Measurements from ENCODE around the gene ASZ1. TPM values are rescaled to one million over a fixed set of nuclear protein-coding genes. Genes with fewer than 3 reads are reported as not detected.
"Not testable (repeated sequence)": the region's sequence is repeated elsewhere in the genome, so short reads cannot be mapped to it uniquely, and the experiment has no call there.

The ASZ1 gene
- total RNA-seq, 1 donor: under 0.01 TPM

DNA sequence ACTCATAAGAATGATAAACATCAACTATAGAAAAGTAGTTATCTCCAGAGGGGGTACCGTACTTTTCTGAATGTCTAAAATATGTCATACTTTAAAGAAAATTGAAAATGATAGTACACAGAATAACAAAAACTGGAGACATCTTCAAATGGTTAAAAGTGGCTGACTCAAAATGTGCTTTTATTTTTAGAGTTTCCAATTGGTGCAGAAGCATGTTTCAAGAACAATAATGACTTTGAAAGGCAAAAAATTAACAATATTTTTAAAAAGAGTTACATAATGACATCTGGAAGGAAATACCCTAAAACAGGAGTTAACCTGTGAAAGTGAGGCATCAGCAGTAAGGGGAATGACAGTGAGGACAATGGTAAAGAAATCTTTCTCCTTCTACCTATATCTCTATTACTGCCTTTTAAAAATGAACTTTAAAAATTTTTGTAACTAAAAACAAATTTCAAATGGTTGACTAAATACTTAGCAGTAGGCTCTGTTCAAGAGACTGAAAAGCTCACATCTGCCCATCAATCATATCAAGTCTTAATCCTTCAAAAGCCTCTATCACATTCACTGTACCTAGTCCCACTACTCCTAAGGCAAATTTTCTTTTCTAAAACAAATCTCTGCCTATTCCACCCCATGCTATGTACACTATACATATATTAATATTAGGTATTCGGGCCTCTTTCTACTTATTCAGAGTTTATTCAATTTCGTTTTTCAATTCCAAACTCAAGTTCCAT lies 3.0 kb downstream of the ASZ1 start:
- no peak for DNase-seq (ENCODE audit: low read depth)
- no peak overlapping the region for H3K4me3 ChIP-seq (ENCODE audit: low read depth, low read length)
- TF ChIP-seq, protein P1, sequence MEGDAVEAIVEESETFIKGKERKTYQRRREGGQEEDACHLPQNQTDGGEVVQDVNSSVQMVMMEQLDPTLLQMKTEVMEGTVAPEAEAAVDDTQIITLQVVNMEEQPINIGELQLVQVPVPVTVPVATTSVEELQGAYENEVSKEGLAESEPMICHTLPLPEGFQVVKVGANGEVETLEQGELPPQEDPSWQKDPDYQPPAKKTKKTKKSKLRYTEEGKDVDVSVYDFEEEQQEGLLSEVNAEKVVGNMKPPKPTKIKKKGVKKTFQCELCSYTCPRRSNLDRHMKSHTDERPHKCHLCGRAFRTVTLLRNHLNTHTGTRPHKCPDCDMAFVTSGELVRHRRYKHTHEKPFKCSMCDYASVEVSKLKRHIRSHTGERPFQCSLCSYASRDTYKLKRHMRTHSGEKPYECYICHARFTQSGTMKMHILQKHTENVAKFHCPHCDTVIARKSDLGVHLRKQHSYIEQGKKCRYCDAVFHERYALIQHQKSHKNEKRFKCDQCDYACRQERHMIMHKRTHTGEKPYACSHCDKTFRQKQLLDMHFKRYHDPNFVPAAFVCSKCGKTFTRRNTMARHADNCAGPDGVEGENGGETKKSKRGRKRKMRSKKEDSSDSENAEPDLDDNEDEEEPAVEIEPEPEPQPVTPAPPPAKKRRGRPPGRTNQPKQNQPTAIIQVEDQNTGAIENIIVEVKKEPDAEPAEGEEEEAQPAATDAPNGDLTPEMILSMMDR (IDR thresholded peaks at IDR 0.05; ENCODE audit: insufficient read depth, low read depth, low read length): no peak

DNA sequence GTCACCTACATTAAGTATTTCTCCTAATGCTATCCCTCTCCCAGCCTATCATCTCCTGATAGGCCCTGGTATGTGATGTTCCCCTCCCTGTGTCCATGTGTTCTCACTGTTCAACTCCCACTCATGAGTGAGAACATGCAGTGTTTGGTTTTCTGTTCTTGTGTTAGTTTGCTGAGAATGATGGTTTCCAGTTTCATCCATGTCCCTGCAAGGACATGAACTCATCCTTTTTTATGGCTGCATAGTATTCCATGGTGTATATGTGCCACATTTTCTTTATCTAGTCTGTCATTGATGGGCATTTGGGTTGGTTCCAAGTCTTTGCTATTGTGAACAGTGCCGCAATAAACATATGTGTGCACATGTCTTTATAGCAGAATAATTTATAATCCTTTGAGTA lies 12.7 kb downstream of the ASZ1 start:
- H3K4me3 ChIP-seq (ENCODE audit: low read depth, low read length); DNase-seq (ENCODE audit: low read depth): not testable (repeated sequence)

- no peak overlapping the region for H3K4me3 ChIP-seq (ENCODE audit: low read depth, low read length)
- no peak for DNase-seq (ENCODE audit: low read depth)
- TF ChIP-seq, protein P1 (IDR thresholded peaks at IDR 0.05; ENCODE audit: insufficient read depth, low read depth, low read length): no peak
These were observed 14.2 kb downstream of the ASZ1 start for GRCh38 chr7:117412946-117413559.

GRCh38 chr7:117412390-117412789 lies 14.9 kb downstream of the ASZ1 start:
- DNase-seq (ENCODE audit: low read depth): peak; percentile 25
- TF ChIP-seq, protein P1 (IDR thresholded peaks at IDR 0.05; ENCODE audit: insufficient read depth, low read depth, low read length): no peak
- no peak overlapping the region for H3K4me3 ChIP-seq (ENCODE audit: low read depth, low read length)

GRCh38 chr7:117411539-117411938 lies 15.8 kb downstream of the ASZ1 start:
- no peak for DNase-seq (ENCODE audit: low read depth)
- TF ChIP-seq, protein P1 (IDR thresholded peaks at IDR 0.05; ENCODE audit: insufficient read depth, low read depth, low read length): no peak
- H3K4me3 ChIP-seq (ENCODE audit: low read depth, low read length): no peak overlapping the region

DNA sequence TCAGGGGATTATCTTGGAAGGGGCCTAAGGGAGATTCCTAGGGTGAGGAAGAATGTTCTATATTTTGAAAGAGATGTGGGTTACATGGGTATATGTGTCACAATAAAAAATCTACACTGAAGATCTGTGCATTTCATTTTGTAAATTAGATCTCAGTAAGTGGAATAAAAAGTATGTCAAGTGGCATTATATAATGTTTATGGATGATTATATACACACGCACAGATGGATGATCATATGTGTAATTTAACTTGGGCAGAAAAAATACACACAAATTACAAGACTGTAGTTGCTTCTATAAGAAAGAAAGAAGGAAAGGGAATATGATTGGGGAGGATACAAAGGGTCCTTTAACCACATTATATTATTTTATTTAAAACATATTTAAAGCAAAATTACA lies 18.5 kb downstream of the ASZ1 start:
- TF ChIP-seq, protein P1 (IDR thresholded peaks at IDR 0.05; ENCODE audit: insufficient read depth, low read depth, low read length): no peak
- DNase-seq (ENCODE audit: low read depth): no peak
- no peak overlapping the region for H3K4me3 ChIP-seq (ENCODE audit: low read depth, low read length)

GRCh38 chr7:117405519-117405918 lies 21.8 kb downstream of the ASZ1 start:
- no peak for DNase-seq (ENCODE audit: low read depth)
- TF ChIP-seq, protein P1 (IDR thresholded peaks at IDR 0.05; ENCODE audit: insufficient read depth, low read depth, low read length): peak; percentile 22
- no peak overlapping the region for H3K4me3 ChIP-seq (ENCODE audit: low read depth, low read length)

Data from fibroblast of villous mesenchyme (primary cell).